Ramos (cell line): ENCODE measurements around the gene RMRP.

Source experiments
- in situ Hi-C: fragments of 300-500 bp; cut with MboI; formaldehyde crosslinking; loops from one replicate; pipeline ENCODE4 v1.14.3; 2022; ENCODE audit warnings: low sequenced_read_pairs; ENCODE audit not compliant: unreplicated experiment

RMRP gene

DNA sequence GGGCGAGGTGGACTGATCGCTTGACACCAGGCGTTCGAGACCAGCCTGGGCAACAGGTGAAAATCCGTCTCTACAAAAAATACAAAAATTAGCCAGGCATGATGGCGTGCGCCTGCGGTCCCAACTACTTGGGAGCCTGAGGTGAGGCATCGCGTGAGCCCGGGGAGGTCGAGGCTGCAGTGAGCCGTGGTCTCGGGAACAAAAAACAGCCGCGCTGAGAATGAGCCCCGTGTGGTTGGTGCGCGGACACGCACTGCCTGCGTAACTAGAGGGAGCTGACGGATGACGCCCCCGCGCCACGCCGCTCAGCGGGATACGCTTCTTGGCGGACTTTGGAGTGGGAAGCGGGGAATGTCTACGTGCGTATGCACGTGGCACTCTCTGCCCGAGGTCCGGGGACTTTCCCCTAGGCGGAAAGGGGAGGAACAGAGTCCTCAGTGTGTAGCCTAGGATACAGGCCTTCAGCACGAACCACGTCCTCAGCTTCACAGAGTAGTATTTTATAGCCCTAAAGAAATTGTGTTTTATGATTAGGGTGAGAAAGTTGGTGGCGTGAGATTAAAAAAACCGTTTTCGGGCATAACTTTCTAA lies at the start of gene RMRP:
TSS of gene RMRP (minus strand) at position 474 of the 591 bp plus-strand sequence.
- in situ Hi-C loops, result loop anchor here (10.0 kb wide), 1 partner anchor 53 kb away; the partner anchor contains the start of gene TESK1

DNA sequence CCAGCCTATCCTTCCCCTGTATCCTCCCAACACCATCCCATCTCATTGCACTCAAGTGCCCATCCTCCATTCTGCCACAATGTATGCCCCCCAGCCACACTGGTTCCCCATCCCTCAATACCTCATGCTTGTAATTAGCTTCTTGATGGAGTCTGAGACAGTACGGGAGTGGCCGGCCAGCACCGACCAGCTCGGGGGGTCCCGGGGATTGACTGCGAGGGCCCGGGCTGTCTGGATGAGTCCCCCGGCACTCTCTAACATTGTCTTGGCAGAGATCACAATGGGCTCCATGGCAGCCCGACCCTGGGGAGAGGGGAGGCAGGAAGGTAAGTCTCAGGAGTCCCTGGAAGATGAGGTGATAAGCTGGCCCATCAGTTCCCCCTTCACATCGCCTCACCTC lies 49.1 kb upstream of the RMRP start:
- in situ Hi-C loops, result no loop called here

DNA sequence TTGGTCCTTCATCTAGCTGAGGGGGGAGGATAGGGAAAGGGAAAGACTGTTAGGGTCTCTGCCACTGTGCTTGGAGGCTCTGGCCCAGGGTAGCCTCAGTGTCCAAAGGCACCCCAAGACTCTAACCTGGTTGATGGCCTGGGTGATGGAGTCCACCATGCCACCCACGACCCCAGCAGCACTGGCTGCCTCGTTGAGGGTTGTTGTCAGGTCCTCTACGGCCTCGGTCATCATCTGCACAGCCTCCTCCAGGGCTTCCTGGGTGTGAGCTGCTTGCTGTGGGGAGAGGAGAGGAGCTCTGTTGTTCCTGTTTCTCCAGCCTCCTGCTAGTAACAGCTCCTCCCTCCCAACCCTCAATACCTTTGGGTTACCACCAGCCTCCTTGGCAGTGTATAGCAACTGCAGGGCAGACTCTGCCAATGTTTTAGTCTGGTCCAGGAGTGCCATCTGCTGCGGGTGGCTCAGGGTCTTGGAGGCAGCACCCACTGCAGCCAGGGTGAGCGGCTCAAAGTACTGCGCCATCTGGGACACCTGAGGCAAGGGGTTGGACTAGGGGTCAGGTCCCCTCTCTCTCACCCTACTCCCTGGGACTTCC lies 48.1 kb upstream of the RMRP start:
- in situ Hi-C loops, result no loop called here

DNA sequence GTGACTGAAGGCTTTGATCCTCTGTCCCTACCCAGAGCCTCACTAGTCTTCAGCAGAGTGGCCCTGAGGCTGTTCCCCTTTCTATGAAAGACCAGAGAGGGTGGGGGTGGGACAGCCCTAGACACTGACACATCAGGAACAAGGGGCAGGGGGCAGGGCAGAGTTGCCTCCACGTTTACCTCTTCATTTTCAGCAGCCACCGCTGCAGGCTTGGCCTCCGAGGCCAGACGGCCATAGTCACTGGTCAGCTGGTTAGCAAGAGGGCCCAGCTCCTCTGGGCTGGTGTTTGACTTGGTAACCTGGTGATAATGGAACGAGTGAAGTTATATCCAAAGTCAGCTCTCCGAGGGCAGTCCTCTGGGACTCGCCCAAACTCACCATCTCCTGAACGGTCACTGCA lies 47.6 kb upstream of the RMRP start:
- in situ Hi-C loops, result no loop called here

DNA sequence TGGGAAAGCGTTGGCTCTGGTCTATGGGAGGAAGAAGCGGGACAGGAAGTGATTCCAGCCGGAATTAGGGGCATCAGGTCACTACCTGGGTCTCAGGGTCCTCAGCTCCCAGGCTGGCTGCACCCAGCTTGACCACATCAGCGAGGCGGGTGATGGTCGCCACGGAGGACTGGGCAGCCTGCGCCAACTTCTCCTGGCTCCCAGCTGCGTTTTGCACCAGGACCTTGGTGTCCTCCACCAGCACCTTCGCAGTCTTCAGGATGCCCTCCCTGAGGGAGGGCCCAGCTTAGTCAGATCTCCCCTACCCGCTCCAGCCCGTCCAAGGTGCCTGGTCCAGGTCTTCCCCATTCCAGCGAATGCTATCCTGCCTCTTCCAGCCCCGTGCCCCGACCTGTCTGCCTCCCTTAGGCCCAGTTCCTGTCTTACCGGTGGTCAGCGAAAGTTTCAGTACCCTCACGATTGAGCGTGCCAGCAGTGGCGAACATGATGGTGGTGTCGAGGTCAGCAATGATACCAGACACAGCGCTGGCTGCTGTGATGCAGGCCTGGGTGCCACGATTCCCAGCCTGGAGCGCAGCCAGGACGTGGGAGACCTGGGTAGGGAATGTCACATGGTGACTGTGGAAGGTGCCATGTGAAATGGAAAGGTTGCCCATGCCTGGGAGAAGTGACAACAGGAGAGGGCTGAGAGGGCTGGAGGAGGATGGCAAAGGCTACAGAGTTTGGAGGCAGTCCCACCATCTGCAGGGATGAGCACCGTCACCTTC lies 46.3 kb upstream of the RMRP start:
- in situ Hi-C loops, result no loop called here

DNA sequence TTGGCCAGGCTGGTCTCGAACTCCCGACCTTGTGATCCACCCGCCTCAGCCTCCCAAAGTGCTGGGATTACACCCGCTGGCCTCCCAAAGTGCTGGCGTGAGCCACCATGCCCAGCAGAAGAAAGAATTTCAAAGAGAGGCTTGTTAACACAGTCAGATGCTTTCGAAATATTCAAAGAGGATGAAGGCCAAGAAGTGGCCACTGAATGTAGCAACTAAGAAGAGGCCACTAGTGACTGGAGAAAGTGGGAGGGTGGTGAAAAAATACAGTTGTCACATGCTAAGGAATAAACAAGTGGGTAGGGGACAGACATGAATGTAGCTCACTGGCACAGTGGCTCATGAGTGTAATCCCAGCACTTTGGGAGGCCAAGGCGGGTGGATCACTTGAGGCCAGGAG lies 44.9 kb upstream of the RMRP start:
- in situ Hi-C loops, result no loop called here

DNA sequence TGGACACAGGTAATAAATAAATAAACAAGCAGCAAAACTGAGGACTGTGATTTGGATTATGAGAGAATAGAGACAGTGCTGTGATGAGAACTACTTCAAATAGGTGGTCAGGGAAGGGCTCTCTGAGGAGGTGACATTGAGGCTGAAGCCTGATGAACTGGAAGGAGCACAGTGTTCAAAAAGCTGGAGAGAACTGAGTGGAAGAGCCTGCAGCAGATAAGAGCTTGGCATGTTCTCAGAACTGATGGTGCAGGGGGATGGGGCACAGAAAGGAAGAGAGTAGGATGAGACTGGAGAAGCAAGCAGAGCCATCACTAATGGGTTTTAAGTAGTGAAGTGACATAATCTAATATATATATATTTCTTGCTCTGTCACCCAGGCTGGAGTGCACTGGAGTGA lies 43.1 kb upstream of the RMRP start:
- in situ Hi-C loops, result no loop called here

DNA sequence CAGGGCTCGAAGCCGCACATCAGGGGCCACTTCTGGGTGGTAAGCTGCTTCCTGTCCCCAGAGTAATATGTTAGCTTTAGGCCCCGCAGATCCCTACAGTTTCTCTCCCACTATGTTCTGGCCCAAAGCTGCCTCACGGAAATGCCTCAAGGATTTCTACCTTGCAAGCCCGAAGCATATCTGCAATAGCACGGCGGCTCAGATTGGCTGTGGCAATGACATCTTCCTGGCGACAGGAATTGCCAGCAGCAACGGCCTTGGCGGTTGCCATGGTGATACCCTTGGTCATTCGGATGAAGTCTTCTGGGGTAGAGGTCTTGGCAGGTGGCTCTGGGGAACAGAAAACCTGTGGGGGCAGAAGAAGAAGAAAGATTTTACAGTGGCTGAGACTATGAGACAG lies 42.2 kb upstream of the RMRP start:
- in situ Hi-C loops, result no loop called here

DNA sequence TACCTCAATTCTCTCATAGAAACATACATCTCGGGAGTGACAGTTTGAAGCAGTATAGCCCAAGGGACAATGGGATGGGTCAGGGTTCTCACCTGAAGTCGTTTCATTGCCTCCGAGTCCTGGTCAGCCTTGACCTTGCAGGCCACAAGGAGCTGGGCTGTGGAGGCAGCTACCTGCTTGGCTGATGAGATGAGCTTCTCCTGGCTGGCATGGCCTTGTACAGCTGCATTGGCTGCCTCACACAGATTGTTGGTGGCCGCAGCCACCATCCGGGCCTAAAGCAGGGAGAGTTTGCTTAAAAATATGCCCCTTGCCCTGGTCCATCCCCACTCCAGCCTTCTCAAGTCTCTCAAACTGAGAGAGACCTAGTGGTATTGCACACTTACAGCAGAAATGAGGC lies 40.4 kb upstream of the RMRP start:
- in situ Hi-C loops, result no loop called here

DNA sequence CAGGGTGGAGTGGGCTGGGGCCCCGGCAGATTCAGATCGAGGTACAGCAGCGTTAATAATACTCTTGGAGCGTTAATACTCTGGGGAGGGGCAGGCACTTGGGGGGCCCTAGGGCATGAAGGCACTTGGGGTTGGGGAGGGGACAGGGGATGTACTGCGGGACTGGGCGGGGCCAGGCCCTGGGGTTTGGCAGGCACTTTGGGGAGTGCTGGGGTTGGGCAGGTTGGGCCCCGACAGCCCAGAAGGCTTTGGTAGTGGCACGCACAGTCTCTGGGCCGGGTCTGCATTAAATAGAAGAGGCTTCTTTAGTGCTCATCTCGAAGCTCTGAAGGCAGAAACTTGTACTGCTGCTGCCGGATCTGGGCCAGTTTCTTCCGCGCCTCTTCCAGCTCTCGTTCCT lies 39.7 kb upstream of the RMRP start:
- in situ Hi-C loops, result no loop called here

DNA sequence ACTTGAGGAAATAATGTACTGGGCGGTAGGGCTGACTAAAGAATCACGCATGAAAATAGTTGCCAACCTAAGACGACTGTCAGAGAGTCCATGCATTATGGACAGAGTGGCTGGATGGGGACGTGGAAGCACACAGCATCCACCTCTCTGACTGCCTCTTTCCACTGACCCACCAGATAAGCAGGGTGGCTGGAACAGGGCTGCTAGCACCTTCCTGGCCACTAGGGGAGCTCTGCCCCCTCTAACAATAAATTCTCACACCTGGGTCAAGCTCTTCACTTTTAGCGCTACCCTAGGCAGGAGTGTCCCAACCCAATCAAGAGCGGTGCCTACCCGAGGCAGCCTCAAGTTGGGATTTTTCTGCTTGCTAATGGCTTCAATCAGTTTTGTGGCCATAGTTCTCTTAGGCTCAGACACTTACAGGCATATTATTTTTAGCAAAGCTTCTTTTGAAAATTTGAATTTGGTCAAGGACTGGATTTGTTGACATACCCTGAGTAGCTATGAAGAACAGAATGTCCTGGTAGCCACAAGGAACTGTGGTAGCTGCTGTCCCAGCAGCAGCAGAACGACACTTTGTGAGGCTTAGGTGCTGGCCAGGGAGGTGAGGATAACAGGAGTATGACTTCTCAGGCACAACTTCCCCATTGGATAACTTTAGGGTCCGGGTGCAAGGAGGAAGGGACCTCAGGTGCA lies 38.8 kb upstream of the RMRP start:
- in situ Hi-C loops, result no loop called here

DNA sequence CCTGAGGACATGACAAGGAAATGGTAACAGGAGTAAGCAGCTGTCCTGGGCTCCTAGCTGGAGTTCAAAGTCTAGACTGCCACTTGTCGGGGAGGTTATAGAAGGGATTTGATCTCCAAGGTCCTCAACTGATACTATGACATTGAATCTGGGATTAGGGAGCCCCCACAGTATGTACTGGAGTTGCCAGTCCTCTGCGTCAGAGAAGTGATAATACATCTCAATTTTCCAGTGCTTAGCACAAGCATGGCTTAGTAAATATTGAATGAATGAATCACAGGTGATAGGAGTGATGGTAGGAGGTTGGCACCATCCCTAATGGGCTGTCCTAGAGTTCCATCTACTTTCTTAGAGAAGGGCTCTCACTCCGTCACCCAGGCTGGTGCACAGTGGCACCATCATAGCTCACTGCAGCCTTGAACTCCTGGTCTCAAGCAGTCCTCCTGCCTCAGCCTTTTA lies 38.2 kb upstream of the RMRP start:
- in situ Hi-C loops, result no loop called here

DNA sequence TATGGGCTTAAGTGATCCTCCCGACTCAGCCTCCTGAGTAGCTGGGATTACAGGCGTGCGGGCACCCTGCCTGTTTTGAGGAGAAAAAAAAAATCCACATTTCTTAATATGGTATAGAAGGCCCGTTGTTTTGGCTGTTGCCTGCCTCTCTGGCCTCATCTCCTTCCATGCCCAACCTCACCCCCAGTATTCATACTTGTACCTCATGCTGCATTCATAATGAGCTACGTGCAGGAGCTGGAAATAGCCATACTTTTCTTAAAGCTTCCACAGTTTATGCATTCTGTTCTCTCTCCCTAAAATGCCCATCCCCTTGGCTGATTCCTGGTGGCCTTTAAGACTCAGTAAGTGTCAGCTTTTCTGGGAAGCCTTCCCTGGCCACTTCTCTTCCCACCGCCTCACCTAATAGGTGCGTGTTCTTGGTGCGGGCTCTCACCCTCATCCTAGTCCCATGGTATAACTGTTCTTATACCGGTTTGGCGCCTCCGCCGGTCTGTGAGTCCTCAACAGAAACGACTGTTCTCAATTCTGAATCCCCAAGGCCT lies 34.0 kb upstream of the RMRP start:
- in situ Hi-C loops, result no loop called here

DNA sequence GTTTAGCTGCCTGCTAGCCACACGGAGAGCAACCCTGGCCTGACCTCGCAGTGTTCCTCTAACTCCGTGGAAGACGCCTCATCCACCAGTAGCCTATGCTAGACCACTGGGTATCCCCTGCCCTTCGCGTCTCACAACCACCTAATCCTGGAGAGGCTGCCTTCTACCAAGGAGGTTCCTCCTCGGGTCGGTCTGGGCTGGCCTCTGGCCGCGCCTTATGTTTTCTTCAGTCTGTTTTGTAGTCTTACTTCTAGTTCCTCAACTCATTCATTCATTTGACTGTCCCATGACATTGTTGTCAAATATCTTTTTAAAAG lies 33.5 kb upstream of the RMRP start:
- in situ Hi-C loops, result no loop called here

DNA sequence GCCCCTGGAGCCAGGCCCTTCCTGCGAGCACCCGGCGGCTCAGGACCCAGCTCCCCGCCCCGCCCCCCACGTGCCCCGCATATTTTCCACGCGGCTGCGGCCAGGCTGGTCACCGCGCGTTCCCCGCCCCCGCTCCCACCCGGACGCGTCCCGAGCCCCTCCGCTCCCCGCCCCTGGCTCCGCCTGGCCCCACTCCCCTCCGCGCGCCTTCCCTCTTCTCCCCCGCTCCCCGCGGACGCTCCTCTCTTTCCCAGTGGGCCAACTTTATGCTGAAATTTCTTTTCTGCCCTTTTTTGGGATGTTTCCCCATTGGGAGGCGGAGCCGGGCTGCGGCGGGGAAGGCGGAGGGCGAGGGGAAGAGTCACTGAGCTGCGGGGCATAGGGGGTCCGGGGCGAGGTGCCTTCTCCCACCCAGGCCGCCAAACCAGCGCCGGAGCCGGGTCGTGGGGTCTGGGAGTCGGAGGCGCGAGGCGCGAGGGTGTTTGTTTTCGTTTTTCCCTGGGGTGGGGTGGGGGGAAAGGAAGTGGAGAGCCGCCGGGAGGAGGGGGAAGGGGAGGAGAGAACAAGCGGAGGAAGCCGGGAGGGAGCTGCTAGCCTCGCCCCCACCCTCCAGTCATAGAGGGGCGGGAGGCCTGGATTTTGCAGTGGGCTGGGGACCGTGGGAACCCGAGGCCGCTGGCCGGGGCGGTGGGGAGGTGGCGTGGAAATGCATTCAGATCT lies 33.0 kb upstream of the RMRP start:
- in situ Hi-C loops, result no loop called here

DNA sequence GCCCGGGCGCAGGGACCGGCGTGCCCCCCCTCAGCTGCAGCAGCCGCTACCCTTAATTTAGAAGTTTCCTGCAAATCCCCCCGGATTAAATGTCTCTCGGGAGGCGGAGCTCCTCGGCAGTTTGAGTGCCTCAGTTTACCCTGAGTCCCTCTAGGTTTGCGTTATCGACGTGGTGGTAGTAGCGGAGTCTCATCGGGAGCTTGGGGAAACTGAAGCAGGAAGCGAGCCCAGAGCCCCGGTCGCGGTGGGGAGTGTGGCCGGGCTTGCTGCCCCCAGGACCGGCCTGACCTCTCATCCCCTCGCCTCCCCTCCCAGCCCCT lies 32.4 kb upstream of the RMRP start:
- in situ Hi-C loops, result no loop called here

DNA sequence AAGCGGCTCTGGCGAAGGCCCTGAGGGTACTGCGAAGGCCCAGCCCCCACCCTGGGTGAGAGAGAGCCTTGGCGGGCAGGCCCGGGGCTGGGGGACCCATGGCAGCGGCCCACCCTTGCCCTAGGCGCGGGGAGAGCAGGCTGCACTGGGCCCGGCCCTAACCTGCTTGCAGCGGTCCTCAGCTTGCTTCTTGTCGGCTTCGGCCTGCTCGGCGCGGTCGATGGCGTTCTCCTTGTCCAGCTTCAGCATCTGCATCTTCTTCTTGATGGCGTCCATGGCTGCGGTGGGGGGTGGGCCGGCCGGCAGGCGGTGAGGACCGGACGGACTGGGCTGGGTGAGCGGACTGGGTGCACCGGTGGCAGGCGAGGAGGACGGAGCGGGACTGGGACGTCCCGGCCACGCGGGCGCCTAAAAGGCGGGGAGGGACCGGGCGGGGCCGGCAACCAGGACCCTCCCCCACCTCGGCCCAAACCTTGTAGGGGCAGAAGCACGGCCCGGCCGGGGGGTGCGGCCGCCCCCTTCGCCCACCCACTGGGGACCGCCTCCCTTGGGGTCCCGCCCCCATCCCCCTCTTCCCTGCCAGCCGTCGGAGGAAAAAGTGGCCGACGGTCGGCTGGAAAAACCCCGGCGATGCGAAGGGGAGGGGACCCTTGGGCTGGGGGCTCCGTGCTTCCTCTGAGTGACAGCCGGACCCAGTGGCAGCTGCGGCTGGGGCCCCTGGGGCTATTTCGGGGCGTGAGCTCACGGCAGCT lies 31.9 kb upstream of the RMRP start, which contains the start of gene TPM2:
TSS of gene TPM2 (minus strand) at position 384 of the 752 bp plus-strand sequence. CDS start at position 276, 108 bp downstream.
- in situ Hi-C loops, result no loop called here

DNA sequence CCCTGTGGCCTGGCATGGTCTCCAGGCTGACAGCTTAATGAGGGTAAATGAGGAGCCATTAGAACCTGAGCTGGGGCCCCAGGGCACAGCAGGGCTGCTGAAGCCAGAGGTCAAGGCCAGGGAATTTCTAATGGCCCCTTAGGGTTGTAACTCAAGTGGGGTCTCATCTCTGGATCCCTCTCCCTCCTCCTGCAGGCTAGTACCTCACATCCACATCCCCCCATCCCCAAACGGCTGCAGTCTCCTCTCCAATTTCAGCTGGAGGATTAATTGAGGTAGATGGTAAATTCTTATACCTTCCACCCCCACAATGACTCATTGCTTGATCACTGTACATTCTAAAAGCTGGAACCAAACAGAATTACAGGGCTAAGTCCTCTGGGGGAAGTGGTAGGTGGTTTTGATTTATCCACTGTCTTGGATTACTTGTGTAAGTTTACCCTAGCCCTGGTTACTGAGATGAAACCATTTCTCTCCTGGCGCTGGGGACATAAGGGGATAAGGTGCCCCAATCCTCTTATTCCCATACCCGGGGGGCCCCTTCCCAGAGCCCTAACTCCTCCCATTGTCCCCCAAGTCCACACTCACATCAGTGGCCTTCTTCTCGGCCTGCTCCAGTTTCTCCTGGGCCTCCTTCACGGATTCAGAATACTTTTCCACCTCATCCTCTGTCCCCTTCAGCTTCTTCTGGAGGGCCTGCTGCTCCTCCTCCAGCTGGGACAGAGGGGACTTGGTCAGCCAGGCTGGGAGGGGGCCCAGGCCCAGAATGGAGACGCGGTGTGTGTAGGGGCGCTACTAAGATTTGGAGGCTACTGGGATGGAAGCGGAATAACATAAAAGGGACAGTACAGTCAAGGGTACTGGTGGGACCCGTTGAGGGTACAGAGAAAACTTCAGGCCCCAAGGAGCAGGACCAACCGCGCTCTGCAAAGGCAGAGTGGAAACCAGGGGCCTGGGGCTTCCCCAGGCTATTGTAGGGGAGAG lies 31.0 kb upstream of the RMRP start:
- in situ Hi-C loops, result no loop called here
